SK-N-SH treated with all-trans-retinoic acid at 6 μM for 48 hours (cell line): ENCODE data around the gene ESYT1.

Experiments
- ATAC-seq: fragments of 200-7000 bp; cut with Tn5 transposase; 3 replicates; pipeline ENCODE4 v1.9.1; 2020; ENCODE audit warnings: mild to moderate bottlenecking, moderate library complexity
- ARNTL ChIP-seq: fragments of 450-650 bp; formaldehyde crosslinking; IDR thresholded peaks from 2 replicates; pipeline ENCODE4 v1.5.0; 2020; ENCODE audit warnings: low read depth, mild to moderate bottlenecking, moderate library complexity, borderline replicate concordance
- BACH2 ChIP-seq: fragments of 250-450 bp; sonication (Bioruptor Pico); IDR thresholded peaks from 2 replicates; pipeline ENCODE4 v1.9.0; 2021; ENCODE audit warnings: mild to moderate bottlenecking, borderline replicate concordance
- CSDC2 ChIP-seq: fragments of 250-450 bp; sonication (Bioruptor Pico); IDR thresholded peaks from 2 replicates; pipeline ENCODE4 v1.5.0; 2020; ENCODE audit warnings: mild to moderate bottlenecking, moderate library complexity
- ESRRG ChIP-seq: fragments of 250-450 bp; sonication (Bioruptor Pico); IDR thresholded peaks from 2 replicates; pipeline ENCODE4 v1.6.1; 2021; ENCODE audit warnings: mild to moderate bottlenecking
- GLIS3 ChIP-seq: fragments of 250-450 bp; sonication (Bioruptor Pico); IDR thresholded peaks from 2 replicates; pipeline ENCODE4 v1.5.0; 2020; ENCODE audit warnings: mild to moderate bottlenecking, moderate library complexity
- ISL1 ChIP-seq: fragments of 250-450 bp; sonication (Bioruptor Pico); IDR thresholded peaks from 2 replicates; pipeline ENCODE4 v2.1.2; 2022; ENCODE audit warnings: mild to moderate bottlenecking, moderate library complexity
- OSR1 ChIP-seq: fragments of 250-450 bp; sonication (Bioruptor Pico); IDR thresholded peaks from 2 replicates; pipeline ENCODE4 v1.8.0; 2022; ENCODE audit warnings: moderate library complexity, mild to moderate bottlenecking, inconsistent platforms
- PPARA ChIP-seq: fragments of 250-450 bp; sonication (Bioruptor Pico); IDR thresholded peaks from 2 replicates; pipeline ENCODE4 v1.5.0; 2020; ENCODE audit warnings: mild to moderate bottlenecking, borderline replicate concordance
- RARB ChIP-seq: fragments of 250-450 bp; sonication (Bioruptor Pico); IDR thresholded peaks from 2 replicates; pipeline ENCODE4 v1.8.0; 2021; ENCODE audit warnings: mild to moderate bottlenecking, moderate library complexity
- SNAI2 ChIP-seq: fragments of 250-450 bp; sonication (Bioruptor Pico); IDR thresholded peaks from 2 replicates; pipeline ENCODE4 v1.5.0; 2020; ENCODE audit warnings: mild to moderate bottlenecking, moderate library complexity
- TCF4 ChIP-seq: fragments of 250-450 bp; sonication (Bioruptor Pico); IDR thresholded peaks from 2 replicates; pipeline ENCODE4 v1.8.0; 2021; ENCODE audit warnings: mild to moderate bottlenecking, moderate library complexity, borderline replicate concordance
- TOX ChIP-seq: fragments of 250-450 bp; sonication (Bioruptor Pico); IDR thresholded peaks from 2 replicates; pipeline ENCODE4 v1.8.0; 2021; ENCODE audit warnings: mild to moderate bottlenecking, moderate library complexity, borderline replicate concordance
- ZC3H10 ChIP-seq: fragments of 250-450 bp; sonication (Bioruptor Pico); IDR thresholded peaks from 2 replicates; pipeline ENCODE4 v1.5.1; 2021; ENCODE audit warnings: mild to moderate bottlenecking, moderate library complexity
- ZFP3 ChIP-seq: fragments of 250-450 bp; sonication (Bioruptor Pico); IDR thresholded peaks from 2 replicates; pipeline ENCODE4 v1.5.0; 2020; ENCODE audit warnings: mild to moderate bottlenecking, moderate library complexity
- ZFP30 ChIP-seq: fragments of 450-650 bp; formaldehyde crosslinking; IDR thresholded peaks from 2 replicates; pipeline ENCODE4 v1.5.0; 2022; ENCODE audit warnings: mild to moderate bottlenecking, moderate library complexity
- ZNF565 ChIP-seq: fragments of 450-650 bp; formaldehyde crosslinking; conservative IDR thresholded peaks from 2 replicates; pipeline ENCODE4 v1.5.0; 2020; ENCODE audit warnings: low read depth, mild to moderate bottlenecking, moderate library complexity
- ZNF70 ChIP-seq: fragments of 450-650 bp; formaldehyde crosslinking; IDR thresholded peaks from 2 replicates; pipeline ENCODE4 v1.5.0; 2020; ENCODE audit warnings: mild to moderate bottlenecking, moderate library complexity
- ZNF8 ChIP-seq: fragments of 450-650 bp; formaldehyde crosslinking; IDR thresholded peaks from 2 replicates; pipeline ENCODE4 v1.5.0; 2020; ENCODE audit warnings: mild to moderate bottlenecking, moderate library complexity
- TF ChIP-seq, protein P1 (sequence below): fragments of 250-450 bp; sonication (Bioruptor Pico); IDR thresholded peaks from 2 replicates; pipeline ENCODE4 v1.8.0; 2020; ENCODE audit warnings: mild to moderate bottlenecking, moderate library complexity, borderline replicate concordance
- TF ChIP-seq, protein P2 (sequence below): fragments of 250-450 bp; sonication (Bioruptor Pico); IDR thresholded peaks from 2 replicates; pipeline ENCODE4 v1.5.0; 2020; ENCODE audit warnings: mild to moderate bottlenecking, moderate library complexity
- TF ChIP-seq, protein P3 (sequence below): fragments of 250-450 bp; sonication (Bioruptor Pico); IDR thresholded peaks from 2 replicates; pipeline ENCODE4 v1.8.0; 2021; ENCODE audit warnings: low read depth, mild to moderate bottlenecking, moderate library complexity, borderline replicate concordance
- TF ChIP-seq, protein P4 (sequence below): fragments of 250-450 bp; sonication (Bioruptor Pico); IDR thresholded peaks from 2 replicates; pipeline ENCODE4 v1.5.1; 2020; ENCODE audit warnings: low read depth, mild to moderate bottlenecking, moderate library complexity

The ESYT1 gene

DNA sequence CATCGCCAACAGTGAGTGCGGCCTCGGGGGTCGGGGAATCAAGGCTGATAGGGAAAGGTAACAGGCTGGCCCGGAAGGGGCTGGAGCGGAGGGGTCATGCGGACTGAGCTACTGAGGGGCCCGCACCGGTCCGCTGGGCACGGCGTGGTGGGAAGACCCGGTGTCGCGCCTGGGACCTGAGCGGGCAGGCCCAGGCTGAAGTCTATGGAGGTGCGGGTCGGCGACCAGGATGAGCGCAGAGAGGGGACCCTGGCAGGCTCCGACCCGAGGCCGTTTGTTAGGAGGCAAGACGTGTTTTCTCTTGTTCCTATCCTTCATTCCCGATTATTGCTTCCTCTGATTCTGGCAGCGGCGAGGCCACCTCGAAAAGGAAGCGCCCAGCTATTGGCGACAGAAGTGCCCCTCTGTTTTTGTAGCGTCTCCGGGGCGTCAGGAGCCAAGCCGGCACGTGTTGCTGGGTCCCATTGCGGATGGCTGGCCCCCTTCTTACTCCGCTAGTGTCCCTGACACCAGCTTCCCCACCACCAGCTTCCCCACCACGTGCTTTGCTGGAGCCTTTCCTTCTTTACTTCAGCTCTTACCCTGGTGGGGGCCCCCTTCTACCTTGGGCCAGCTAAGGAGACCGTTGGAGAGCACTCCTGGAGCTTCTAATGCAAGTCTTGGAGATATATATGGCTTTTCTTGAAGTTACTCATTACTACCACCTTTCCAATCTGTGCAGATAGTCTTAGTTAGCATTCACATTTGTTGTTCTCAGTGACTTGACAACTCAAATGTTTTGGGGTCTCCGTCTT lies 23.1 kb upstream of the ESYT1 start:
- peak; percentile 40 for ATAC-seq

DNA sequence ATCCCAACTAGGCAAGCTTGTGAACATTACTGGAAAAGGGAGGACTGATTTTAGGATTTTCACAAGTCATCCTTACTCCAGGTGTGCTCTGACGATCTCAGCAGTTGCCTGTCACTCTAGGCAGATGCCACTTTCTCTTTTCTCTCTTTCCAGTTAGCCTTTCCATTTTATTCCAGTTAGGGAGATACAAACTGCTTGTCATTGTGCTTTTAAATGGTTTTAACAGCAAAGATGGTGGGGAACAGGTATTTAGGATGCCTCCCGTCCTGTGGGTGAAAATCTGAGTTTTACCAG lies 22.5 kb upstream of the ESYT1 start:
- no peak for ATAC-seq
- TF ChIP-seq TOX: no peak
- TF ChIP-seq ESRRG: no peak
- TF ChIP-seq ISL1 (CRISPR knock-in tag): no peak
- TF ChIP-seq ARNTL (CRISPR knock-in tag): no peak
- no peak for TF ChIP-seq GLIS3
- no peak for TF ChIP-seq ZNF8 (CRISPR knock-in tag)

More for the DNA sequence above, 23.1 kb upstream of the ESYT1 start:
- TF ChIP-seq GLIS3: no peak
- no peak for TF ChIP-seq ZFP3 (CRISPR knock-in tag)
- no peak for TF ChIP-seq ISL1 (CRISPR knock-in tag)
- TF ChIP-seq ESRRG: no peak
- TF ChIP-seq ZFP30 (CRISPR knock-in tag): no peak
- no peak for TF ChIP-seq SNAI2 (CRISPR knock-in tag)
- no peak for TF ChIP-seq TOX
- TF ChIP-seq ZNF565 (CRISPR knock-in tag): no peak
- TF ChIP-seq, protein P1, sequence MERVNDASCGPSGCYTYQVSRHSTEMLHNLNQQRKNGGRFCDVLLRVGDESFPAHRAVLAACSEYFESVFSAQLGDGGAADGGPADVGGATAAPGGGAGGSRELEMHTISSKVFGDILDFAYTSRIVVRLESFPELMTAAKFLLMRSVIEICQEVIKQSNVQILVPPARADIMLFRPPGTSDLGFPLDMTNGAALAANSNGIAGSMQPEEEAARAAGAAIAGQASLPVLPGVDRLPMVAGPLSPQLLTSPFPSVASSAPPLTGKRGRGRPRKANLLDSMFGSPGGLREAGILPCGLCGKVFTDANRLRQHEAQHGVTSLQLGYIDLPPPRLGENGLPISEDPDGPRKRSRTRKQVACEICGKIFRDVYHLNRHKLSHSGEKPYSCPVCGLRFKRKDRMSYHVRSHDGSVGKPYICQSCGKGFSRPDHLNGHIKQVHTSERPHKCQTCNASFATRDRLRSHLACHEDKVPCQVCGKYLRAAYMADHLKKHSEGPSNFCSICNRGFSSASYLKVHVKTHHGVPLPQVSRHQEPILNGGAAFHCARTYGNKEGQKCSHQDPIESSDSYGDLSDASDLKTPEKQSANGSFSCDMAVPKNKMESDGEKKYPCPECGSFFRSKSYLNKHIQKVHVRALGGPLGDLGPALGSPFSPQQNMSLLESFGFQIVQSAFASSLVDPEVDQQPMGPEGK (CRISPR knock-in tag): no peak
- no peak for TF ChIP-seq BACH2 (CRISPR knock-in tag)
- TF ChIP-seq, protein P2, sequence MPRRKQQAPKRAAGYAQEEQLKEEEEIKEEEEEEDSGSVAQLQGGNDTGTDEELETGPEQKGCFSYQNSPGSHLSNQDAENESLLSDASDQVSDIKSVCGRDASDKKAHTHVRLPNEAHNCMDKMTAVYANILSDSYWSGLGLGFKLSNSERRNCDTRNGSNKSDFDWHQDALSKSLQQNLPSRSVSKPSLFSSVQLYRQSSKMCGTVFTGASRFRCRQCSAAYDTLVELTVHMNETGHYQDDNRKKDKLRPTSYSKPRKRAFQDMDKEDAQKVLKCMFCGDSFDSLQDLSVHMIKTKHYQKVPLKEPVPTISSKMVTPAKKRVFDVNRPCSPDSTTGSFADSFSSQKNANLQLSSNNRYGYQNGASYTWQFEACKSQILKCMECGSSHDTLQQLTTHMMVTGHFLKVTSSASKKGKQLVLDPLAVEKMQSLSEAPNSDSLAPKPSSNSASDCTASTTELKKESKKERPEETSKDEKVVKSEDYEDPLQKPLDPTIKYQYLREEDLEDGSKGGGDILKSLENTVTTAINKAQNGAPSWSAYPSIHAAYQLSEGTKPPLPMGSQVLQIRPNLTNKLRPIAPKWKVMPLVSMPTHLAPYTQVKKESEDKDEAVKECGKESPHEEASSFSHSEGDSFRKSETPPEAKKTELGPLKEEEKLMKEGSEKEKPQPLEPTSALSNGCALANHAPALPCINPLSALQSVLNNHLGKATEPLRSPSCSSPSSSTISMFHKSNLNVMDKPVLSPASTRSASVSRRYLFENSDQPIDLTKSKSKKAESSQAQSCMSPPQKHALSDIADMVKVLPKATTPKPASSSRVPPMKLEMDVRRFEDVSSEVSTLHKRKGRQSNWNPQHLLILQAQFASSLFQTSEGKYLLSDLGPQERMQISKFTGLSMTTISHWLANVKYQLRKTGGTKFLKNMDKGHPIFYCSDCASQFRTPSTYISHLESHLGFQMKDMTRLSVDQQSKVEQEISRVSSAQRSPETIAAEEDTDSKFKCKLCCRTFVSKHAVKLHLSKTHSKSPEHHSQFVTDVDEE (CRISPR knock-in tag): no peak
- no peak for TF ChIP-seq ZC3H10 (CRISPR knock-in tag)
- no peak for TF ChIP-seq OSR1 (CRISPR knock-in tag)
- TF ChIP-seq ZNF70 (CRISPR knock-in tag): no peak
- TF ChIP-seq RARB (CRISPR knock-in tag): no peak

DNA sequence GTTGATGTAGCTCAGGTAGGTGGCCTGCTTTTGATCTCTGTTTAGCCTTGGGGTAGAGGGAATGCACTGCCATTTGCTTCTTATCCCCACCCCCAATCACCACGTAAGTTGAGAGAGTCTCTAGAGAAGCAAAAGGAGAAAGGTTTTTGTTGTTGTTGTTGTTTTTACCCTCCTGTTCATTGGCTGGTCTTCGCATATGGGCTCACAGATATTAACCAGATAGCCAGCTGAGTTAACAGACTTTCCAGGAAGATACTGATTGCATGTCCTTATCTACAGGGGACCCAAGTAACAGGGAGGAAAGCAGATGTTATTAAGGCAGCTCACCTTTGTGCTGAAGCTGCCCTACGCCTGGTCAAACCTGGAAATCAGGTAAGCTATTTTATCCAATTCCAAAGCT lies 20.8 kb upstream of the ESYT1 start:
- TF ChIP-seq ZFP30 (CRISPR knock-in tag): no peak
- TF ChIP-seq OSR1 (CRISPR knock-in tag): no peak
- no peak for TF ChIP-seq ISL1 (CRISPR knock-in tag)
- TF ChIP-seq ARNTL (CRISPR knock-in tag): no peak
- no peak for TF ChIP-seq TCF4 (CRISPR knock-in tag)
- no peak for TF ChIP-seq ZFP3 (CRISPR knock-in tag)
- TF ChIP-seq, protein P1 (CRISPR knock-in tag): no peak
- TF ChIP-seq ZC3H10 (CRISPR knock-in tag): no peak
- TF ChIP-seq, protein P3, sequence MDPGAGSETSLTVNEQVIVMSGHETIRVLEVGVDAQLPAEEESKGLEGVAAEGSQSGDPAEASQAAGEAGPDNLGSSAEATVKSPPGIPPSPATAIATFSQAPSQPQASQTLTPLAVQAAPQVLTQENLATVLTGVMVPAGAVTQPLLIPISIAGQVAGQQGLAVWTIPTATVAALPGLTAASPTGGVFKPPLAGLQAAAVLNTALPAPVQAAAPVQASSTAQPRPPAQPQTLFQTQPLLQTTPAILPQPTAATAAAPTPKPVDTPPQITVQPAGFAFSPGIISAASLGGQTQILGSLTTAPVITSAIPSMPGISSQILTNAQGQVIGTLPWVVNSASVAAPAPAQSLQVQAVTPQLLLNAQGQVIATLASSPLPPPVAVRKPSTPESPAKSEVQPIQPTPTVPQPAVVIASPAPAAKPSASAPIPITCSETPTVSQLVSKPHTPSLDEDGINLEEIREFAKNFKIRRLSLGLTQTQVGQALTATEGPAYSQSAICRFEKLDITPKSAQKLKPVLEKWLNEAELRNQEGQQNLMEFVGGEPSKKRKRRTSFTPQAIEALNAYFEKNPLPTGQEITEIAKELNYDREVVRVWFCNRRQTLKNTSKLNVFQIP (CRISPR knock-in tag): no peak
- no peak for TF ChIP-seq ESRRG
- TF ChIP-seq, protein P4, sequence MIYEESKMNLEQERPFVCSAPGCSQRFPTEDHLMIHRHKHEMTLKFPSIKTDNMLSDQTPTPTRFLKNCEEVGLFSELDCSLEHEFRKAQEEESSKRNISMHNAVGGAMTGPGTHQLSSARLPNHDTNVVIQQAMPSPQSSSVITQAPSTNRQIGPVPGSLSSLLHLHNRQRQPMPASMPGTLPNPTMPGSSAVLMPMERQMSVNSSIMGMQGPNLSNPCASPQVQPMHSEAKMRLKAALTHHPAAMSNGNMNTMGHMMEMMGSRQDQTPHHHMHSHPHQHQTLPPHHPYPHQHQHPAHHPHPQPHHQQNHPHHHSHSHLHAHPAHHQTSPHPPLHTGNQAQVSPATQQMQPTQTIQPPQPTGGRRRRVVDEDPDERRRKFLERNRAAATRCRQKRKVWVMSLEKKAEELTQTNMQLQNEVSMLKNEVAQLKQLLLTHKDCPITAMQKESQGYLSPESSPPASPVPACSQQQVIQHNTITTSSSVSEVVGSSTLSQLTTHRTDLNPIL (CRISPR knock-in tag): no peak
- TF ChIP-seq ZNF565 (CRISPR knock-in tag): no peak
- TF ChIP-seq CSDC2 (CRISPR knock-in tag): no peak
- TF ChIP-seq, protein P2 (CRISPR knock-in tag): no peak
- TF ChIP-seq TOX: no peak
- TF ChIP-seq GLIS3: no peak
- no peak for TF ChIP-seq ZNF8 (CRISPR knock-in tag)
- TF ChIP-seq PPARA (CRISPR knock-in tag): no peak
- TF ChIP-seq SNAI2 (CRISPR knock-in tag): no peak
- TF ChIP-seq RARB (CRISPR knock-in tag): no peak
- no peak for ATAC-seq
